GM21717 (cell line): ENCODE measurements around the gene TRAF2.
A peak's percentile ranks its signal among the peaks of the same experiment; 100 is the strongest.

ENCODE experiments used
- ATAC-seq: cut with Tn5 transposase; IDR thresholded peaks from one replicate; pipeline ENCODE4 v1.9.1; 2021; ENCODE audit warnings: mild to moderate bottlenecking, moderate library complexity; ENCODE audit not compliant: unreplicated experiment

Gene TRAF2

GRCh38 chr9:136846376-136847087 is 39.8 kb upstream of the TRAF2 start:
- no peak for ATAC-seq

GRCh38 chr9:136847088-136847825 is 39.1 kb upstream of the TRAF2 start:
- no peak for ATAC-seq

DNA sequence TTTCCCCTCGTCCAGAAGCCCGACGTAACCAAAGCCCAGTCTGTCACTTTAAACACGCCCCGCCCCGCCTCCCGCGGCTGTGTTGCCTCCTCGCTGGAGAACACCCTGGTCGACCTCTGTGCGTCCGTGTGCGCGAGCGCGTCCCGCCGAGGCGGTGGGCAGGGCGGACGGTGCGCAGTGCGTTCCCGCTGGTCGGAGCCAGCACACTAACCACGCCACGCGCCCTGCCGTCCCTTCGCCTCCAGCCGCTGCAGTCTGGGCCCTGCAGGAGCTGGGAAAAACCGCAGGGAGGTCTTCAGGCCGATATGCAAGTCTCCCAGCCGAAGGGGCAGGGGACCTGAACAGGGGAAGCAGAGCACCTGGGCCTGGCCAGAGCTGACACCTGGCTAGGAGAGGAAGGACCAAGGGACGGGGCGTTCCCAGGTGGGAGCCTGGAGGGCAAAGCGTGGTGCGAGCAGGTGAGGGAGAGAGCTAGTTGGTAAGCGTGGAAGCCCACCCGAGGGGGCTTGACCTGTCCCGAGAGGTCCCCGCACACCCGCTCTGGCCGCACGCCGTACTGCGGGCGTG is 38.4 kb upstream of the TRAF2 start:
- no peak for ATAC-seq

GRCh38 chr9:136848393-136849037 is 37.8 kb upstream of the TRAF2 start:
- peak; percentile 6 for ATAC-seq

DNA sequence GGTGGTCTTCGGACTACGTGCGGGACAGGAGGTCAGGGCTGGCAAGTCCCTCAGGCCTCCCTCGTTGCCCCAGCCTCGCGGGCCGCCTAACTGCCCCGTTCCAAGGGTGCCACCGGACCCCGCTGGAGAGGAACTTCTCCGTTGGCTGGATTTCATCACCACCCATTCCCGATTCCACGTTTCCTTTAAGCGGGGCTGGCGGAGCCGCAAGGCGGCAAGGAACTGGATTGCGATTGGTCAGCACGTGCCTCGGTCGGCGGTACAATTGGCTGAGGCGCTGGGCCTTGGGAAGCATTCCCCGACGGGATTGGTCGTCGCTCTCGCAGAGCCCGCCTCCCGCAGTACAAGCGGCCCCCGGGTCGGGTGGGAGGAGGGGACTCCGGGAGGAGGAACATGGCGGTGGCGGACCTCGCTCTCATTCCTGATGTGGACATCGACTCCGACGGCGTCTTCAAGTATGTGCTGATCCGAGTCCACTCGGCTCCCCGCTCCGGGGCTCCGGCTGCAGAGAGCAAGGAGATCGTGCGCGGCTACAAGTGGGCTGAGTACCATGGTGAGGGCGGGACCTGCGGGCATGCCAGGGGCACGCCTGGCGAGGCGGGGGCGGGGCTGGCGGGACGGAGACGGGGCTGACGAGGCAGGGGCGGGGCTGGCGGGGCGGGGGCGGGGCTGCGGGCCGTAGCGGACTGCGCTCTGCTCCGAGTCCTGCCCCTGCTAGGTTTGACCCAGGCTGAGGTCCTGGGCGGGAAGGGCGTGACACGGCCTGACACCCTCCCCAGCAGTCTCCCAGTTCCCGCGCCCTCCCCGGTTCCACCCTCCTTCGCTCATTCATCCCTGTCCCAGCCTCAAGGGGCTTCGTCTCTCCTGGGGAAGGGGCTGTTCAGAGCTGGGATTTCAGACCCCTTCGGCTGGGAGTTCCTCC is 37.0 kb upstream of the TRAF2 start, which contains the start of gene PHPT1:
Gene PHPT1, plus strand, starts transcription at position 372 of the 922 bp plus-strand sequence. Its CDS starts 22 bp downstream, at position 394.
- ATAC-seq, result peak; percentile 76

- ATAC-seq, result no peak
These were observed 36.1 kb upstream of the TRAF2 start for GRCh38 chr9:136849960-136850865.

DNA sequence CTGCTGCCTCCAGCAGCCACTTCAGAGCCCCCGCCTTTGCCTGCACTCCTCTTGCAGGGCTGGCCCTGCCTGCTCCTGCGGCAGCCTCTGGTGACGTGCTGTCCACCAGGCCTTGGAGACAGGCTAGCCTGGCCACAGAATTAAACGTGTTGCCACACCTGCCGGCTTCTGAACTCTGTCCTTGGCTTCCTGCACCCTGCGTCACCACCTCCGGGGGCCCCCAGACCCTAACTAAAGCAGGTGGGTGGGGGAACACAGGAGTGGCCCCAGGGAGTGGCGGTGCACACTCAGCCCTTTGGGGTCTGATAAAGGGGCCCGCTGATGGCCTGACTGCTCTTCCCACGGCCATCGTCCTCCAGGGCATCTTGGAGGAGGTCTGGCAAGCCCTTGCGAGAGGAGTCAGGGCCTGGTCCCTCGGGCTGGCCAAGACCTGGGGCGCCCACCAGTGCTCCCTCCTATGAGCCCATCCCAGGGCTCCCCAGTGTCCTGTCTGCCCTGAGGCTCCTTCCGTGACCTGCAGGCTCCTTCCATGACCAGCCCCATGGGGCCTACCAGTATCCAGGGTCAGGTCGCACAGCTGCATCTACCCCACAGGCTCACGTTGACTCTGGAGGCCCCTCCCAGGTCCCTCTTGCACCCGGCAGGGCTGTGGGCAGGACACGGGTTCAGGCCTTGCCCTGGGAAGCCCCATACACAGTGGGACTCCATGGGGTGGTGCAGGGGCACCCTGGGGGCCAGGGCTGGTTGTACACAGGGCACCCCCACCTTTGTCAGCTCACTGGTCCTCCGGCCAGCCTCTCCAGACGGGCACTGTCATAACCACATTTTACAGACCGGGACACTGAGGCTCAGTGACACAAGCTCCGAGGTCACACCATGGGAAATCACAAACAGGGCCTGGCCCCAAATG is 35.2 kb upstream of the TRAF2 start:
- no peak for ATAC-seq

- ATAC-seq, result no peak
These were observed 34.2 kb upstream of the TRAF2 start, which contains the start of gene MAMDC4 for GRCh38 chr9:136851941-136852663. Gene MAMDC4 (plus strand): TSS chr9:136852346. CDS start chr9:136852417, 71 bp downstream.

GRCh38 chr9:136852664-136853595 is 33.4 kb upstream of the TRAF2 start:
- ATAC-seq, result no peak

- ATAC-seq, result no peak
These were observed 32.7 kb upstream of the TRAF2 start for GRCh38 chr9:136853596-136854112.

- ATAC-seq, result no peak
These were observed 32.0 kb upstream of the TRAF2 start for GRCh38 chr9:136854113-136854841.

- ATAC-seq, result no peak
These were observed 31.4 kb upstream of the TRAF2 start for GRCh38 chr9:136854842-136855460.

- ATAC-seq, result no peak
These were observed 30.7 kb upstream of the TRAF2 start for GRCh38 chr9:136855461-136856078.

DNA sequence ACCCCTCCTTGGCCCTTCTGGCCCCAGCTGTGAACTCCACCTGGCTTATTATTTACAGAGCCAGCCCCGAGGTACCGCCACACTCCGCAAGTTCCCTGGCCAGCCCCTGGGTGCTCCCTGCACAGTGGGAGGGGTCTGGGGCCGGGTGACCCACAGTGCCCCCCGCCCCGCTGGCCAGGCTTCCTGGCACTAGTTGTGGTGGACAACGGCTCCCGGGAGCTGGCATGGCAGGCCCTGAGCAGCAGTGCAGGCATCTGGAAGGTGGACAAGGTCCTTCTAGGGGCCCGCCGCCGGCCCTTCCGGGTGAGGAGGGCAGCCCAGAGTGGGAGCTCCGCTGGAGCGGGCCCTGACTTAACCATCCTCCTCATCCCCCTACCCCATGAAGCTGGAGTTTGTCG is 30.2 kb upstream of the TRAF2 start:
- no peak for ATAC-seq
